Medulla oblongata (tissue), 1 donor: ENCODE data around the gene SSU72.

ENCODE experiments used
- DNase-seq: peaks from one replicate; pipeline ENCODE4 v3.0.0-alpha.2; 2015; ENCODE audit errors: extremely low spot score

SSU72 gene

GRCh38 chr1:1610796-1611195 is 36.1 kb upstream of the SSU72 start:
- DNase-seq: no peak

- no peak for DNase-seq
Observed at GRCh38 chr1:1609822-1610485, 35.3 kb upstream of the SSU72 start.

- DNase-seq: no peak
Observed at GRCh38 chr1:1606232-1606631, 31.6 kb upstream of the SSU72 start.

GRCh38 chr1:1605724-1606123 is 31.1 kb upstream of the SSU72 start:
- no peak for DNase-seq

GRCh38 chr1:1605034-1605591 is 30.4 kb upstream of the SSU72 start:
- no peak for DNase-seq

- DNase-seq: no peak
Observed at GRCh38 chr1:1604374-1605033, 29.8 kb upstream of the SSU72 start.

GRCh38 chr1:1603671-1604373 is 29.2 kb upstream of the SSU72 start:
- no peak for DNase-seq

- DNase-seq: no peak
Observed at GRCh38 chr1:1602968-1603506, 28.4 kb upstream of the SSU72 start.

GRCh38 chr1:1602304-1602967 is 27.8 kb upstream of the SSU72 start:
- DNase-seq: no peak

GRCh38 chr1:1601564-1602303 is 27.1 kb upstream of the SSU72 start:
- DNase-seq: no peak

GRCh38 chr1:1600861-1601563 is 26.3 kb upstream of the SSU72 start:
- DNase-seq: no peak

GRCh38 chr1:1599935-1600860 is 25.5 kb upstream of the SSU72 start, which contains the start of gene FNDC10:
Gene FNDC10, minus strand, starts transcription at chr1:1600135. Its CDS starts 120 bp downstream, at chr1:1600015.
- no peak for DNase-seq

- DNase-seq: no peak
Observed at GRCh38 chr1:1599030-1599934, 24.6 kb upstream of the SSU72 start.

GRCh38 chr1:1598720-1599029 is 24.0 kb upstream of the SSU72 start:
- no peak for DNase-seq

GRCh38 chr1:1598051-1598719 is 23.5 kb upstream of the SSU72 start:
- DNase-seq: no peak

GRCh38 chr1:1597275-1597930 is 22.7 kb upstream of the SSU72 start:
- no peak for DNase-seq
